Keratinocyte (primary cell): Measurements from ENCODE around the gene ATP2A3. TPM values are rescaled to one million over a fixed set of nuclear protein-coding genes. Genes with fewer than 3 reads are reported as not detected.

Experiments
- DNase-seq: peaks from one replicate; pipeline ENCODE4 v3.0.0-alpha.2; 2011; ENCODE audit warnings: low read depth, missing footprints, low spot score
- FAIRE-seq: peaks from 2 replicates; lab custom pipeline; 2011; peaks lifted over from hg19 to GRCh38; lab: Jason Lieb, UNC
- H2AFZ ChIP-seq: 2 replicates; pipeline ENCODE4 v1.6.0; 2012; ENCODE audit warnings: low read length, control low read depth, inconsistent platforms; ENCODE audit not compliant: control insufficient read depth
- H3K27ac ChIP-seq: 2 replicates; pipeline ENCODE4 v1.5.1; 2011; ENCODE audit warnings: low read length; ENCODE audit not compliant: control insufficient read depth, insufficient read depth
- H3K27me3 ChIP-seq: 3 replicates; pipeline ENCODE4 v1.6.0; 2011; ENCODE audit warnings: low read length; ENCODE audit not compliant: control insufficient read depth, insufficient read depth; ENCODE audit errors: extremely low read depth
- H3K36me3 ChIP-seq, 2 experiments: 2 replicates in 1 of 2; 3 replicates in 1 of 2; pipeline ENCODE4 v1.5.1; 2011; ENCODE audit warnings: low read length in 2 of 2, mild to moderate bottlenecking in 1 of 2; ENCODE audit not compliant: control insufficient read depth in 2 of 2, insufficient read depth in 2 of 2; ENCODE audit errors: extremely low read depth in 1 of 2
- H3K4me1 ChIP-seq: 3 replicates; pipeline ENCODE4 v1.5.1; 2011; ENCODE audit warnings: low read length; ENCODE audit not compliant: control insufficient read depth, insufficient read depth; ENCODE audit errors: extremely low read depth
- H3K4me2 ChIP-seq: 3 replicates; pipeline ENCODE4 v1.6.0; 2011; ENCODE audit warnings: low read depth, low read length; ENCODE audit not compliant: control insufficient read depth, insufficient read depth; ENCODE audit errors: extremely low read depth
- H3K4me3 ChIP-seq, 3 experiments: fragments of 200-600 bp in 1 of 3; sonication (generic) in 1 of 3; 2 replicates in 2 of 3; 3 replicates in 1 of 3; pipeline ENCODE4 v1.5.1; 2011 to 2016; ENCODE audit warnings: low read length in 3 of 3, mild to moderate bottlenecking in 3 of 3, control low read depth in 2 of 3, inconsistent platforms in 1 of 3, low read depth in 1 of 3, mixed read lengths in 1 of 3, mixed run types in 1 of 3, moderate library complexity in 1 of 3; ENCODE audit not compliant: control insufficient read depth in 2 of 3, insufficient read depth in 2 of 3; ENCODE audit errors: extremely low read depth in 1 of 3
- H3K79me2 ChIP-seq: 2 replicates; pipeline ENCODE4 v1.6.0; 2012; ENCODE audit warnings: low read length; ENCODE audit not compliant: control insufficient read depth, insufficient read depth
- H3K9ac ChIP-seq: 3 replicates; pipeline ENCODE4 v1.6.0; 2011; ENCODE audit warnings: low read length; ENCODE audit not compliant: control insufficient read depth, insufficient read depth; ENCODE audit errors: extremely low read depth
- H3K9me1 ChIP-seq: 3 replicates; pipeline ENCODE4 v1.6.0; 2011; ENCODE audit warnings: low read length; ENCODE audit not compliant: control insufficient read depth, insufficient read depth; ENCODE audit errors: extremely low read depth
- H3K9me3 ChIP-seq: 2 replicates; pipeline ENCODE4 v1.5.1; 2012; ENCODE audit warnings: low read depth, low read length; ENCODE audit not compliant: control insufficient read depth
- H4K20me1 ChIP-seq: 3 replicates; pipeline ENCODE4 v1.6.0; 2011; ENCODE audit warnings: low read length; ENCODE audit not compliant: control insufficient read depth, insufficient read depth; ENCODE audit errors: extremely low read depth
- CTCF ChIP-seq, 3 experiments: IDR thresholded peaks in 1 of 3; conservative IDR thresholded peaks in 1 of 3; optimal IDR thresholded peaks in 1 of 3; 2 replicates in 2 of 3; 3 replicates in 1 of 3; pipeline versions ENCODE3 to v1.5.1; 2011; ENCODE audit warnings: low read length in 3 of 3, mild to moderate bottlenecking in 3 of 3, moderate library complexity in 2 of 3, control low read depth in 1 of 3, inconsistent platforms in 1 of 3; ENCODE audit not compliant: insufficient read depth in 2 of 3; ENCODE audit errors: extremely low read depth in 1 of 3
- EZH2 ChIP-seq: IDR thresholded peaks from one replicate; pipeline ENCODE4 v1.6.1; 2012; ENCODE audit warnings: inconsistent platforms, mild to moderate bottlenecking, low read length, moderate library complexity
- dilution Hi-C: fragments of 300-500 bp; cut with MboI; formaldehyde crosslinking; loops from one replicate; pipeline ENCODE4 v1.7.0; 2020; ENCODE audit warnings: low sequenced_read_pairs; ENCODE audit not compliant: extremely low pct_ligation_motif_present
- polyA plus RNA-seq, 5 experiments: library from polyadenylated mRNA; depleted of rRNA in 3 of 5; stranded (reverse) in 3 of 5; stranded (forward) in 1 of 5; unstranded in 1 of 5; fragments of >200 nt; gene quantifications; 1 replicate in 1 of 5; 2 replicates in 3 of 5; 3 replicates in 1 of 5; pipeline versions ENCODE4 v1.2.1 to v1.2.3, GENCODE V29; 2011 to 2012; ENCODE audit warnings: missing spikeins in 2 of 5, low read depth in 1 of 5, low replicate concordance in 1 of 5

ATP2A3 gene
- polyA plus RNA-seq, 1 donor (not counting 4 experiments of a cell fraction or from before 2014, with no cell fraction given), result 0.13 TPM

- H3K36me3 ChIP-seq, result no peaks in the 10 kb centered on the region
- H3K9me1 ChIP-seq, result no peaks in the 10 kb centered on the region
- dilution Hi-C loops, result no loop called here
- no peak overlapping the region for H3K27ac ChIP-seq
- no peak for FAIRE-seq
- H2AFZ ChIP-seq, result no peak overlapping the region
- H4K20me1 ChIP-seq, result no peaks in the 10 kb centered on the region
- no peak for DNase-seq
- H3K79me2 ChIP-seq, result no peaks in the 10 kb centered on the region
- TF ChIP-seq CTCF (optimal IDR thresholded peaks at IDR 0.05 in 1 of 3, IDR thresholded peaks at IDR 0.05 in 1 of 3, conservative IDR thresholded peaks at IDR 0.05 in 1 of 3; ENCODE audit: extremely low read depth in 1 of 3, insufficient read depth in 2 of 3, low read length in 3 of 3) (no peak), EZH2 (no peak)
- H3K9ac ChIP-seq, result no peak overlapping the region
- no peak overlapping the region for H3K4me3 ChIP-seq
- peaks cover 3% of the 10 kb centered on the region for H3K4me1 ChIP-seq
- H3K4me2 ChIP-seq, result no peak overlapping the region
- peaks cover 15% of the 10 kb centered on the region for H3K27me3 ChIP-seq
- no peaks in the 10 kb centered on the region for H3K9me3 ChIP-seq
Observed at GRCh38 chr17:3986270-3986938, 22.2 kb upstream of the ATP2A3 start.

- Histone ChIP-seq H3K36me3 (no peaks in the 10 kb centered on the region), H3K9me3 (no peaks in the 10 kb centered on the region), H3K4me1 (peaks cover 3% of the 10 kb centered on the region), H3K4me2 (no peak overlapping the region), H3K27me3 (peaks cover 15% of the 10 kb centered on the region), H3K4me3 (no peak overlapping the region), H4K20me1 (no peaks in the 10 kb centered on the region), H3K9ac (no peak overlapping the region), H2AFZ (no peak overlapping the region), H3K9me1 (no peaks in the 10 kb centered on the region), H3K79me2 (no peaks in the 10 kb centered on the region), H3K27ac (no peak overlapping the region)
- no peak for TF ChIP-seq CTCF (optimal IDR thresholded peaks at IDR 0.05 in 1 of 3, IDR thresholded peaks at IDR 0.05 in 1 of 3, conservative IDR thresholded peaks at IDR 0.05 in 1 of 3; ENCODE audit: extremely low read depth in 1 of 3, insufficient read depth in 2 of 3, low read length in 3 of 3)
- no peak for TF ChIP-seq EZH2
- DNase-seq (no peak), FAIRE-seq (no peak)
- dilution Hi-C loops, result no loop called here
Observed at GRCh38 chr17:3985846-3986245, 21.6 kb upstream of the ATP2A3 start.
